G401.6 (cell line): ENCODE data around the gene SPAG16.

Source experiments
- FAIRE-seq: peaks from 2 replicates; lab custom pipeline; 2012; peaks lifted over from hg19 to GRCh38; lab: Jason Lieb, UNC

The SPAG16 gene

GRCh38 chr2:214184461-214184860, 900.2 kb downstream of the SPAG16 start:
- FAIRE-seq = no peak

- FAIRE-seq = no peak
These were observed 901.3 kb downstream of the SPAG16 start for GRCh38 chr2:214185546-214185945.

DNA sequence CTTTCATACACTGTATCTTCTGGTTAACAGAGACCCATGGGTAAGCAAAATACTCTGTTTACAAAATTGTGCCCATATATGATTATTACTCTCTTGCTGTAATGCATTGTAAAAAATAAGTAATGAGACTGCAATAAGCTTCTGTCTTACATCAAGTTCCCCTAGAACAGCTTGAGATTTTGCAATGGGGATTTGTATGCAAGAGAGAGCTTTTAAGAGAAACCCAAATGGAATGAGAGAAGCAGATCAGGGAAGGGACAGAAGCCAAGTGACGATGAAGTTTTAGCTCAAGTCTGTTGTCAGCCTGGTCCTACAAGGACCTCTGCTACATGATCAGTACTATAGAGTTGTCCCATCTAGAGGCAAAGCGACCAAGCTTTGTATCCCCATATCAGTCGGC, 908.4 kb downstream of the SPAG16 start:
- no peak for FAIRE-seq

DNA sequence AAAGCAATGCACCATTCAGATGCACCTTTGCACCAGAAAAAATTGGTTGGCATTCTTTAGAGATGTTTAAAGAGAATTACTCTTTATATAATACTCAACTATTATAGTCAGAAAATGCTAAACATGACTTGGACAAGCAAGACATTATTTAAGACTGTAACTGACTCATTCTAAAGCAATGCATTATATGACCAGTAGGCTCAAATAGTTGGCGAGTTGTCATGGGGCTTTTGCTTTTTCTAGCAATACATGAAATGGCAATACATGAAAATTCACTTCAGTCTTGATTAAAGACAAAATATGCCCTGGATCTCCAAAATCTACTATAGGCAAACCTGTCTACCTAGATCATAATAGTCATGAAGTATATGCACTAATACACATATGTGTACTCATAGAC, 909.7 kb downstream of the SPAG16 start:
- FAIRE-seq = no peak

- no peak for FAIRE-seq
These were observed 912.0 kb downstream of the SPAG16 start for GRCh38 chr2:214196260-214196659.

- FAIRE-seq = no peak
These were observed 917.6 kb downstream of the SPAG16 start for GRCh38 chr2:214201892-214202291.

- no peak for FAIRE-seq
These were observed 919.0 kb downstream of the SPAG16 start for GRCh38 chr2:214203214-214203613.

DNA sequence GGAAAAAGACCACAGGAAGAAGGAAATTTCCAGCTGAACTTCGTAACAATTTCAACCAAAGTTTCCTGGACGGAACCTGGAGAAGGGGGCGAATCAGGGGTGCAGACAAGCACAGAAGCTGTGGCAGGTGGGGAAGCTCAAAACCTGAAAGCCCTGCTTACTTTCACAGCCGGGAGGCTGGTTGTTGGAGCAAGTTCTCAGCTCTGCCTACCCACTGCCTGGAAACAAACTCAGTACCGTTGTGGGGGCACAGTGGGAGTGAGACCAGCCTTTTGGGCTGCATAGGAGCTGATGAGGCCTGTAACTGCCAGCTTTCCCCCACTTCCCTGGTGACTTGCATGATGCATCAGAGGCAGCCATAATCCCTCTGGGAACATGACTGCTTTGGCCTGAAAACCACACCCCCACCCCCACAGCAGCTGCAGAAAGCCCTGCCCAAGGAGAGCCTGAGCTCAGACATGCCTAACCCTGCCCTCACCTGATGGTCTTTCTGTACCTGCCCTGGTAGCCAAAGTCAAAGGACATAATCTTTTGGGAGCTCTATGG, 919.6 kb downstream of the SPAG16 start:
- FAIRE-seq = no peak

GRCh38 chr2:214215107-214215506, 930.8 kb downstream of the SPAG16 start:
- FAIRE-seq = no peak

DNA sequence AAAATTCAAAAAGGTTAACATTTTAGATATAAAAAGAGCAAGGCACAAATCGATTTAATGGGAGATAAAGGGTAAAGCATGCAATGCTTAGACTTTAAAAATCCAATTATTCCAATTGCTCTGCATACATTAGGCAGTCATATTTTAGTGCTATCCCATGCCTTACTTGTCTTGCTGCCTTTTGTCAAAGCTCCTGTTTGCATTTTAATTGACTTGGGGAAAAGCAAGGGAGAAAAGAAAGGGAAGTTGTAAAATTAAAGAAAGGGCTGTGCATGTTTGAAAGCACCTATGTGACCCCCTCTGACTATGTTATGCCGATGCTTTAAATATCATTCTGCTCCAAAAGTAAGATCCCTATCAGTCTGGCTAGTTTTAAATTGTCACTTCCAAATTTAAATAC, 932.9 kb downstream of the SPAG16 start:
- FAIRE-seq = no peak

GRCh38 chr2:214217599-214217998, 933.3 kb downstream of the SPAG16 start:
- FAIRE-seq = no peak

DNA sequence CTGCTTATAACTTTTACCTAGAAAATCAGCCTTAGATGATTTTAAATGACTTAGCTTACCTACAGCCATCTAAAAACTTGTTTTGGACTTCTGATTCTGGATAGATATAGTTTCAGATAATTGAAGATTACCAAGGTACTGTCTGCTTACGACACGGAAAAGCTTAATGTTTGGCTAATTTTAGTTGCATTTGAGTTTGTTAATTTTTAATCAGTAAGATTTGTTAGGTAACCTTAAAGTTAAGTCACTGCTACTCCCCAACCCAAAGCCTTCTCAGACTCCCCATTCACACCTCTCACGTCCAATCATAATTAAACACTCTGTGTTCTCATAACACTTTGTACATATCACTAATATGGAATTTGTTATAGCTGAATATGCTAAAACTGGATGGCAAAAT, 936.0 kb downstream of the SPAG16 start:
- no peak for FAIRE-seq

- no peak for FAIRE-seq
These were observed 941.8 kb downstream of the SPAG16 start for GRCh38 chr2:214226061-214226460.

- no peak for FAIRE-seq
These were observed 948.0 kb downstream of the SPAG16 start for GRCh38 chr2:214232271-214232670.

DNA sequence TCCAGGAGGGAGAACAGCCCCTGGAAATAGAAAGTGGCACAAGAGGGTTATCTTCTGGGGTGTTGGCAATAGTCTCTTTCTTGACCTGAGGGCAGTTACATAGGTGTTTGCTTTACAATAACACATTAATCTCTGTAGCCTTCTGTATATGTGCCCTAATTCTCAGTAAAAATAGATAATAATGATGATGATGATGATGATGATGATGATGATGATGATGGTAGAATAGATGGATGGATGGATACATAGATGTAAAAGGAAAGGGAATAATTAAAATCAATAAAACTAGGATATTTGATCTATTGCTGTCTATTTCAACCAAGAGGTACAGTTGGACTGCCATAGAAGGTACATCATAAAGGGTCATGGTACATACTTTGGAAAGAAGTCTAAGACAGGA, 948.9 kb downstream of the SPAG16 start:
- no peak for FAIRE-seq

- FAIRE-seq = no peak
These were observed 958.5 kb downstream of the SPAG16 start for GRCh38 chr2:214242797-214243196.

- FAIRE-seq = no peak
These were observed 960.6 kb downstream of the SPAG16 start for GRCh38 chr2:214244847-214245246.

GRCh38 chr2:214246417-214246816, 962.2 kb downstream of the SPAG16 start:
- FAIRE-seq = no peak

- no peak for FAIRE-seq
These were observed 963.3 kb downstream of the SPAG16 start for GRCh38 chr2:214247531-214247930.

DNA sequence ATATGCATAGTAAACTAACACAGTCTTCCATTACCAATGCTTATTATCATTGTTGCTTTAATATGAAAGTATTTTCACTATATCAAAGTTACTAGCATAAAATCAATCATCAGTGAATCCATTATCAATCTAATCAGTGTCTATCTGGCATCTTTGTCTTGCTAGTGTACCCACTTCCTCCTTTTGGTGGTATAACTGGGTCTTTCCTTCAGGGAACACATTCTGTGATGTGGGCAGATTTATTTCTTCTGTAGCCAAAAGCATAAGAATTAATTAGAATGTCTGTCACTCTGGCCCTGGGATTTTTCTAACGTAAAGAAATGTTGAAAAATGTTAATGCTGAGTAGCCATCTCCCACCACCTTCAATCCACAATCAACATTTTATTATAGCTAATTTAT, 970.8 kb downstream of the SPAG16 start:
- no peak for FAIRE-seq

DNA sequence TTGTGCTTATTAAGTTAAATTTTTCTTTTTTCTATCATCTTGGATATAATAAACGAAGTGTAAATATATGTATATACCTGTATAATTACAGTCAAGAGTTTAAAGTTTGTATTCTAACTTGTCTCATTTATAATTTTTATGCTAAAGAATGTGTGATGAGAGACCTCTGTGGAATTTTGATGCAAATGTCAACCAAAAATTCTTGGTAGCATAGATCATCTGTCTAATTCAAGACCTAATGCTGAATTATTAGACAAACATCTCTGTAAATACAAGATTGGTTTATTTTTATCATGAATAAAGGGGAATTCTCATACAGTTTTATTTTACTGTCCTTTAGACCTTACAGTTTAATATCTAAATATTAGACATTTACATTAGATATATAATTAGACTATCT, 977.4 kb downstream of the SPAG16 start:
- no peak for FAIRE-seq

DNA sequence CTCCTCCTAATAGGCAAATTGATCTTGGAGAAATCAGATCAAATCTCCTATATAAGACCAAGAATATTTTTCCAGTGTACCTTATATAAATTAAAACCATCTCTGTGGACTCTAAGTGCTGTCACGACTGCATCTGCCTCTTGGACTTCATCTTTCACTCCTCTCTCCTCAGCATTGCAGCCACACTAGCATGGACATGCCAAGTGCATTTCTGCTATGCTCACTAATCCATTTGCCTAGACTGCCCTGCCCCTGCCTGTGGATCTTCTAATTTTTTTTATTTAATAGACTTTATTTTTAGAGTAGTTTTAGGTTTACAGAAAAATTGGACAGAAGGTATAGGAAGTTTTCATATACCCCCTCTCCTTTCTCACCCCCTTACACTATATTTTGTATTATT, 979.9 kb downstream of the SPAG16 start:
- no peak for FAIRE-seq

DNA sequence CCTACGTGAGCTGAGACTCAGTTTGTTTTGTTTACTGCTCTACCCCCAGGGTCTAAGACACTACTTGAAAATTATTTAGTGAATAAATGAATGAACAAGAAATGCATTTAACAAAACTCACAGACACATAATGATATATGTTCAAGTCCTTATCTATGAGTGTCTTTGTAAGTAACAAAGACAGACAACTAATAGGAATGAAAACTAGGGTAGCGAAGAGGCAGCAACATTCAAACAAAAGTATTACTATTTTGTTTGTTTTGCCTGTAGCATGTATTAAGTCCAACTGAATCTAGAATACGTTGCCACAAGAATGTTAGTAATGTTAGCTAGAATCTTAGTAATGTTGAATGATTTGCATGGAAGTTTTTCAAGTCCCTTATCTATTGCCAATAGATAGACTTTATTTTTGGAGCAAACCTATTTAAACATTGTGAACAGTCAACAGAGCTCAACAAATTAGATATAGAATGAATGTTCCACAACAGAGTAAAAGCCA, 981.8 kb downstream of the SPAG16 start:
- no peak for FAIRE-seq

DNA sequence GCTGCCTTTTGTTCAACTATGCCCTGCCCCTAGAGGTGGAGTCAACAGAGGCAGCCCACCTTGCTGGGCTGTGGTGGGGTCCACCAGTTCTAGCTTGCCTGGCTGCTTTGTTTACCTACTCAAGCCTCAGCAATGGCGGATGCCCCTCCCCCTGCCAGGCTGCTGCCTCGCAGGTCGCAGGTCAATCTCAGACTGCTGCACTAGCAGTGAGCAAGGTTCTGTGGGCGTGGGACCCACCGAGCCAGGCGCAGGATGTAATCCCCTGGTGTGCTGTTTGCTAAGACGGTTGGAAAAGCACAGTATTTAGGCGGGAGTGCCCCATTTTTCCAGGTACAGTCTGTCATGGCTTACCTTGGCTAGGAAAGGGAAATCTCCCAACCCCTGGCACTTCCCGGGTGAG, 993.6 kb downstream of the SPAG16 start:
- FAIRE-seq = no peak

DNA sequence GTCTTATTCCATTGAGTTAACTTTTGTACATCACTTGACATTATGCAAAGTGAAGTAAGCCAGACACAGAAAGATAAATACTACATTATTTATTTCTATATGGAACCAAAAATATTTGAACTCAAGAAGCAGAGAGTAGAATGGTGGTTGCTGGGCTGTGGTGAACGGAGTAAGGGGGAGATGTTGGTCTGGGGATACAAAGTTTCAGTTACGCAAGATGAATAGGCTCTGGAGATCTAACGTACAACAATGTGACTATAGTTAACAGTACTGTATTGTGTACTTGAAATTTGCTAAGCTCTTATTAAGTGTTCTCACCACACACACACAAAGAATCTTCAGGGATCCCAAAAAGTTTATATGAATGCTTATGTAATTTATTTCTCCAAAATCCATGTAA, 1001.7 kb downstream of the SPAG16 start:
- FAIRE-seq = no peak
